GM12801 (cell line): Measurements from ENCODE around the gene HSPB2.

Experiments used
- TF ChIP-seq, protein P1 (sequence below): IDR thresholded peaks from one replicate; pipeline ENCODE4 v1.5.1; 2011; ENCODE audit warnings: control low read depth; ENCODE audit not compliant: insufficient read length; ENCODE audit errors: extremely low read depth

Gene HSPB2

DNA sequence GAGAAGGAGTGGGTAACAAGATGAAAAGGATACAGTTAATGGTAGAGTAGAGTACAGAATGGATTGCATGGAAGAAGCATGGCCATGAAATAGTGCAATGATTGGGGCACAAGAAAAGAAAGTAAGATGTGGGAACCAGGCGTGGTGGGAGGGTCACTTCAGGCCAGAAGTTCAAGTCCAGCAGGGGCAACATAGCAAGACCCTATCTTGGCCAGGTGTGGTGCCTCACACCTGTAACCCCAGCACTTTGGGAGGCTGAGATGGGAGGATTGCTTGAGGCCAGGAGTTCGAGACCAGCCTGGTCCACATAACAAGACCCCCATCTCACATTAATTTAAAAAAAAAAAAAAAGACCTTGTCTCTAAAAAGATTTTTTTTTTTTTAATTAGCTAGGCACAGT is 4.8 kb downstream of the HSPB2 start:
- TF ChIP-seq, protein P1, sequence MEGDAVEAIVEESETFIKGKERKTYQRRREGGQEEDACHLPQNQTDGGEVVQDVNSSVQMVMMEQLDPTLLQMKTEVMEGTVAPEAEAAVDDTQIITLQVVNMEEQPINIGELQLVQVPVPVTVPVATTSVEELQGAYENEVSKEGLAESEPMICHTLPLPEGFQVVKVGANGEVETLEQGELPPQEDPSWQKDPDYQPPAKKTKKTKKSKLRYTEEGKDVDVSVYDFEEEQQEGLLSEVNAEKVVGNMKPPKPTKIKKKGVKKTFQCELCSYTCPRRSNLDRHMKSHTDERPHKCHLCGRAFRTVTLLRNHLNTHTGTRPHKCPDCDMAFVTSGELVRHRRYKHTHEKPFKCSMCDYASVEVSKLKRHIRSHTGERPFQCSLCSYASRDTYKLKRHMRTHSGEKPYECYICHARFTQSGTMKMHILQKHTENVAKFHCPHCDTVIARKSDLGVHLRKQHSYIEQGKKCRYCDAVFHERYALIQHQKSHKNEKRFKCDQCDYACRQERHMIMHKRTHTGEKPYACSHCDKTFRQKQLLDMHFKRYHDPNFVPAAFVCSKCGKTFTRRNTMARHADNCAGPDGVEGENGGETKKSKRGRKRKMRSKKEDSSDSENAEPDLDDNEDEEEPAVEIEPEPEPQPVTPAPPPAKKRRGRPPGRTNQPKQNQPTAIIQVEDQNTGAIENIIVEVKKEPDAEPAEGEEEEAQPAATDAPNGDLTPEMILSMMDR = no peak

DNA sequence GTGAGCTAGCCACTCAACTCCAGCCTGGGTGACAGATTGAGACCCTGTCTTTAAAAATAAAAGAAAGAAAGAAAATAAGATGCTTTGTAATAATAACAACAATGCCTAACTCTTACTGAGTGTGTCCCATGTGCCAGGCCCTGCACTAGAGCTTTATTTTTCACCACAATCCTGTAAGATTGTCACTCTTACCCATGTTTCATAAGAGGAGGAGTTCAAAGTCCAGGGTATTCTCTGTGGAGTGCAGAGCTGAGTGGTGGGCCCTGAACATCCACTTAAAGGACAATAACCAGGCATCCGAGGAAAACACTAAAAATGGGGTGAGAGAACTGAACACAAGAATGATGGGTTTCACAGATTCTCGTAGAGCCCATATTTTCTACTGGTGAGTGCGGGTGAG is 5.3 kb downstream of the HSPB2 start:
- TF ChIP-seq, protein P1 = no peak

DNA sequence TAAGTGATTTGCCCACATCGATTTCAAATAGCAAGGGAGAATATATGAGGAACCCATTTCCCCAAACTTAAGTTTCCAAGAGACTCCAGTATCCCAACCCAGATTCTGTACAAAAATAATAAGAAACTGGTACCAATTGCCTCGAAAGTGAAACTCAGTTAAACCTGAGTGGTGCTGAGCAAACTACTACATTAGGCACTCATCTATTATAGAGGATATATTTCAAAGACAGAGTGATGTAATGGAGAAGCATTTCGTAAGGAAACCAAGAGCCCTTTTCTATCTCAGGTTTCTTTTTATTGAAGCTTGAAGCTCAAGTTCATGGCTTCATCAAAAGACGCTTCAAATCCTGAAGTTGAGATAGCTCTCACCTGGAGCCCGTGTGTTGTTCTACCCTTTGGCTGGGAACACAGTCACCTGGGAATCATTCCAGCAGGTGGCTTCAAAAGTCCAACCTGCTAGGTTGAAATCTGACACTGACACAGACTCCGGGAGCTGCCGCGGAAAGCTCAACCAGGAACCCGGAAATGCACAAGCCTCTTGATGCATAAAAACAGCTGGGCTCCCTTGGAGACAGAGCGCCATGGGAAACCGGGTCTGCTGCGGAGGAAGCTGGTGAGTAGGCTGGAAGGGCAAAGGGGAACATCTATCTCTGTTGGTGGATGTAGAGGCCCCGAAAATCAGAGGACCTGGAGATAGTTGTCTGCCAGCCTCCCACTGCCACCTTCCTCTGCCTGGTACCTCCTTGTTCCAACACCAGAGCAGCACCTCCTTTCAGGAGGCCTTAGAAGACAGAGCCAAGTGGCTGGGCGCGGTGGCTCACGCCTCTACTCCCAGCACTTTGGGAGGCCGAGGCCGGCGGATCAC is 6.1 kb downstream of the HSPB2 start, which contains the start of gene C11orf52:
Gene C11orf52, plus strand, starts transcription at position 524 of the 867 bp plus-strand sequence. Its CDS starts 60 bp downstream, at position 584.
- TF ChIP-seq, protein P1 = no peak

DNA sequence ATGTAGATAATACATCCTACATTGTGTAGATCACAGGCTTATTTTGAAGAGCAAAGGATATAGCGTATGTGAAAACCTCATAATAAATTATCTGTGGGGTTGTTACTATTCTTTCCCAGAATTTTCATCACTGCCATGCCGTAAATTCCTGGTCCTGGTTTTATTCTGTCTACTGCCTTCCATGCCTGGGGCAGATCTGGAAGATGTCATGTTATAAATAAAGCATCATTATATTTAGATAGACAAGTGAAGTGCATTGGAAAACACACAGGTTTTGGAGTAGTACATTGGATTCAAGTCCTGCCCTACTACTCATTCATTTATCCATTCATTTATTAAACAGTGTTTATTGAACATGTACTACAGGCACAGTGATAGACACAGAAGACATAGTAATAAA is 8.4 kb downstream of the HSPB2 start:
- TF ChIP-seq, protein P1 = no peak

DNA sequence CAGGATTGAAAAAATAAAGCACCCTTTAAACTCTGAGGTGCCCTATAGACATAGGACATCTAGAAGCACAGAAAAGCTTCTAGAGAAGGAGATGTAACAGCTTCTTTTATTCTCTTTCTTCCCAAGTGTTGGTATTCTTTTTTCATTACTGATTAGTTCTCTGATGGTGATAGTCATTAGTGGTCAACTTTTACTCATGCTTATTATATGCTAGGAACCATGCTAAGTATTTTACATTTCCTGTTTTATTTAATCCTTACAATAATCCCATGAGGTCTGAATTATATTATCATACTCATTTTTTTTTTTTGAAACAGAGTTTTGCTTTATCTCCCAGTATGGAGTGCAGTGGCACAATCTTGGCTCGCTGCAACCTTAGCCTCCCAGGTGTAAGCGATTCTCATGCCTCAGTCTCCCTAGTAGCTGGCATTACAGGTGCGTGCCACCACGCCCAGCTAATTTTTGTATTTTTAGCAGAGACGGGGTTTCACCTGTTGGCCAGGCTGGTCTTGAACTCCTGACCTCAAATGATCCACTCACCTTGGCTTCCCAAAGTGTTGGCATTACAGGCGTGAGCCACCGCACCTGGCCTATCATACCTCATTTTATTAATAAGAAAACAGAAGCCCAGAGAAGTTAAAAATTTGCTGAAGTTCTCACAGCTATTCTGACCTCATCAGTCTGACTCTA is 9.2 kb downstream of the HSPB2 start:
- TF ChIP-seq, protein P1 = no peak

DNA sequence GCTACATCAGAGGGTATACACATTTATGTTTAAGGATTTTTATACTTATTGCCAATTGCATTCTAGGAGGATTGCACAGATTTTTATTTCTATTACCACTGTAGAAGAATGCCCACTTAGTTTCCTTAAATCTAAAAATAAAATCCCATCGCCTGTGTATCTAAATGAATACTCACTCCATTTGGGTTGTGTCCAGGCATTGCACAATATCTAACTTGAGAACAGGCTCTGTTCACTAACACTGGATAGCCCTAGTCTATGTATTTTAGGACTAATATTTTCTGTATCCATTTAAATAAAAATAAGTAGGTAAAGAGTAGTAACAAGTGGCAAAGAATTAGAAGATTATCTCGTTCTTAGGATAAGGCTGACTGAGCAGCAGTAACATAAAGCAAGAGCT is 10.3 kb downstream of the HSPB2 start:
- TF ChIP-seq, protein P1 = no peak

DNA sequence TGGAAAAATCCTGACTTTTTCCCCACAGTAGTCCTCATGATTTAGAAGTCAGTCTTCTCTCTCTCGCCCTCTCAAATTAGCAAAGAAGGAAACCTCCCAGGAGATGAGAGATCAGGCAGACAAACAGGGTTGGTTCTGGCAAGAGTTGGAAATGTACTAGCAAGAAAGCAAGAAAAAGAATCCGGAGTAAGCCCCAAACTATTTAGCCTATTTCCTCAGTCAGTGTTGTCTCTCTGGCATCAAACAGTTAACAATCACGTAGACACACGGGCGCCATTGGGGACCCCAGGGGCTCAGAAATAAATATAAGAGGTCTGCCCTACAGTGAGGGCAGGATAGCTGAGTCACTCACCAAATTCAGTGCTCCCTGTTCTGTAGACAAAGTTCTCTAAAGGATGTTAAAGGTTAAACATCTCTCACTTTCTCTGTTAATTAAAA is 10.8 kb downstream of the HSPB2 start:
- TF ChIP-seq, protein P1 = no peak
